KBM-7 (cell line): ENCODE measurements around the gene BRINP1.

Source experiments
- DNase-seq: peaks from one replicate; pipeline ENCODE4 v3.0.0-alpha.2; 2015
- in situ Hi-C: fragments of 300-500 bp; cut with MboI; formaldehyde crosslinking; loops from 2 replicates; pipeline ENCODE4 v1.14.3; 2020; ENCODE audit warnings: low sequenced_read_pairs, low pct_unique_long_range_greater_than_20kb, mixed read lengths

BRINP1 gene

GRCh38 chr9:119284118-119284517, 85.1 kb downstream of the BRINP1 start:
- no peak for DNase-seq

GRCh38 chr9:119283078-119283794, 86.0 kb downstream of the BRINP1 start:
- DNase-seq: no peak
- in situ Hi-C loops: no loop called here

More at GRCh38 chr9:119284118-119284517, 85.1 kb downstream of the BRINP1 start:
- in situ Hi-C loops: no loop called here

- in situ Hi-C loops: no loop called here
Observed at GRCh38 chr9:119282476-119283077, 86.7 kb downstream of the BRINP1 start.

GRCh38 chr9:119280740-119281485, 88.3 kb downstream of the BRINP1 start:
- DNase-seq: no peak
- in situ Hi-C loops: no loop called here

More at GRCh38 chr9:119282476-119283077, 86.7 kb downstream of the BRINP1 start:
- DNase-seq: no peak

- no peak for DNase-seq
- in situ Hi-C loops: no loop called here
Observed at GRCh38 chr9:119278171-119278570, 91.1 kb downstream of the BRINP1 start.

- no peak for DNase-seq
- in situ Hi-C loops: no loop called here
Observed at GRCh38 chr9:119273984-119274665, 95.1 kb downstream of the BRINP1 start.

GRCh38 chr9:119273325-119273904, 95.8 kb downstream of the BRINP1 start:
- DNase-seq: no peak
- in situ Hi-C loops: no loop called here

GRCh38 chr9:119272500-119273211, 96.6 kb downstream of the BRINP1 start:
- in situ Hi-C loops: no loop called here
- no peak for DNase-seq

GRCh38 chr9:119268985-119269384, 100.2 kb downstream of the BRINP1 start:
- no peak for DNase-seq
- in situ Hi-C loops: no loop called here

- in situ Hi-C loops: no loop called here
- DNase-seq: no peak
Observed at GRCh38 chr9:119264165-119264564, 105.1 kb downstream of the BRINP1 start.

GRCh38 chr9:119257592-119257991, 111.6 kb downstream of the BRINP1 start:
- no peak for DNase-seq
- in situ Hi-C loops: no loop called here

GRCh38 chr9:119255116-119255515, 114.1 kb downstream of the BRINP1 start:
- DNase-seq: no peak
- in situ Hi-C loops: no loop called here

GRCh38 chr9:119252671-119253299, 116.5 kb downstream of the BRINP1 start:
- in situ Hi-C loops: no loop called here

GRCh38 chr9:119251936-119252335, 117.3 kb downstream of the BRINP1 start:
- in situ Hi-C loops: no loop called here
- no peak for DNase-seq

More at GRCh38 chr9:119252671-119253299, 116.5 kb downstream of the BRINP1 start:
- DNase-seq: no peak

- DNase-seq: no peak
- in situ Hi-C loops: no loop called here
Observed at GRCh38 chr9:119250730-119251129, 118.5 kb downstream of the BRINP1 start.

GRCh38 chr9:119240546-119240945, 128.7 kb downstream of the BRINP1 start:
- in situ Hi-C loops: no loop called here
- DNase-seq: no peak

GRCh38 chr9:119234636-119235035, 134.6 kb downstream of the BRINP1 start:
- in situ Hi-C loops: no loop called here

GRCh38 chr9:119227422-119227821, 141.8 kb downstream of the BRINP1 start:
- no peak for DNase-seq
- in situ Hi-C loops: no loop called here

More at GRCh38 chr9:119234636-119235035, 134.6 kb downstream of the BRINP1 start:
- DNase-seq: no peak
